Measurements from ENCODE around the gene EBF4.

- TF ChIP-seq, protein P1, sequence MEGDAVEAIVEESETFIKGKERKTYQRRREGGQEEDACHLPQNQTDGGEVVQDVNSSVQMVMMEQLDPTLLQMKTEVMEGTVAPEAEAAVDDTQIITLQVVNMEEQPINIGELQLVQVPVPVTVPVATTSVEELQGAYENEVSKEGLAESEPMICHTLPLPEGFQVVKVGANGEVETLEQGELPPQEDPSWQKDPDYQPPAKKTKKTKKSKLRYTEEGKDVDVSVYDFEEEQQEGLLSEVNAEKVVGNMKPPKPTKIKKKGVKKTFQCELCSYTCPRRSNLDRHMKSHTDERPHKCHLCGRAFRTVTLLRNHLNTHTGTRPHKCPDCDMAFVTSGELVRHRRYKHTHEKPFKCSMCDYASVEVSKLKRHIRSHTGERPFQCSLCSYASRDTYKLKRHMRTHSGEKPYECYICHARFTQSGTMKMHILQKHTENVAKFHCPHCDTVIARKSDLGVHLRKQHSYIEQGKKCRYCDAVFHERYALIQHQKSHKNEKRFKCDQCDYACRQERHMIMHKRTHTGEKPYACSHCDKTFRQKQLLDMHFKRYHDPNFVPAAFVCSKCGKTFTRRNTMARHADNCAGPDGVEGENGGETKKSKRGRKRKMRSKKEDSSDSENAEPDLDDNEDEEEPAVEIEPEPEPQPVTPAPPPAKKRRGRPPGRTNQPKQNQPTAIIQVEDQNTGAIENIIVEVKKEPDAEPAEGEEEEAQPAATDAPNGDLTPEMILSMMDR (IDR thresholded peaks at IDR 0.05) = no peak
- TF ChIP-seq POLR2A (IDR thresholded peaks at IDR 0.05) = no peak
These were observed 9.1 kb downstream of the EBF4 start for GRCh38 chr20:2701671-2702081.

All from uterus (tissue), 2 donors.